Large intestine (tissue), 3 donors: ENCODE results near the gene RAB10. TPM values are rescaled to one million over a fixed set of nuclear protein-coding genes. Genes with fewer than 3 reads are reported as not detected.

Experiments used
- DNase-seq, 2 donors: peaks; one replicate each; pipeline versions ENCODE4 v3.0.0 to v3.0.0-alpha.2; 2013
- H3K27ac ChIP-seq: one replicate; pipeline ENCODE4 v1.5.1; 2013; ENCODE audit warnings: low read length
- H3K27me3 ChIP-seq: 2 replicates; pipeline ENCODE4 v1.6.1; 2013; ENCODE audit warnings: low read length; ENCODE audit not compliant: control insufficient read depth, insufficient read depth
- H3K36me3 ChIP-seq: 2 replicates; pipeline ENCODE4 v1.6.1; 2013; ENCODE audit warnings: low read length; ENCODE audit not compliant: control insufficient read depth, insufficient read depth
- H3K4me1 ChIP-seq: one replicate; pipeline ENCODE4 v1.6.1; 2013; ENCODE audit warnings: low read length; ENCODE audit not compliant: control insufficient read depth, insufficient read depth
- H3K4me3 ChIP-seq: one replicate; pipeline ENCODE4 v1.5.1; 2013; ENCODE audit warnings: low read length
- H3K9me3 ChIP-seq: one replicate; pipeline ENCODE4 v1.6.1; 2013; ENCODE audit warnings: mild to moderate bottlenecking, low read depth, low read length, moderate library complexity; ENCODE audit not compliant: control insufficient read depth
- WGBS: methylation state at CpG from one replicate; pipeline ENCODE4 v1.1.5; 2013; ENCODE audit warnings: low lambda C conversion rate; ENCODE audit not compliant: insufficient coverage; 5-methylcytosine and 5-hydroxymethylcytosine counted together
- polyA plus RNA-seq: library from polyadenylated mRNA; unstranded; fragments of 120-200 nt; gene quantifications from one replicate; pipeline ENCODE4 v1.2.1, GENCODE V29; 2013

The RAB10 gene
- polyA plus RNA-seq, 1 donor: 79.7 TPM

GRCh38 chr2:26033270-26033817 lies 540 bp upstream of the RAB10 start:
- H3K4me1 ChIP-seq: peaks cover 6% of the 10 kb centered on the region
- peaks cover 2% of the 10 kb centered on the region for H3K36me3 ChIP-seq
- peak; percentile 72 to 90 for DNase-seq
- H3K27ac ChIP-seq: peak overlapping the region; percentile 96
- H3K4me3 ChIP-seq: peak overlapping the region; percentile 92
- H3K9me3 ChIP-seq: peaks cover 3% of the 10 kb centered on the region
- H3K27me3 ChIP-seq: no peaks in the 10 kb centered on the region
- WGBS: no CpG with 5 or more reads among the region's 38 CpGs

GRCh38 chr2:26034637-26034992 lies 731 bp downstream of the RAB10 start:
- DNase-seq: no peak

GRCh38 chr2:26035090-26035743 lies 1.3 kb downstream of the RAB10 start:
- DNase-seq: peak in 1 of 2 donors; percentile 38

More at GRCh38 chr2:26034637-26034992, 731 bp downstream of the RAB10 start:
- peaks cover 6% of the 10 kb centered on the region for H3K4me1 ChIP-seq
- H3K27ac ChIP-seq: peak overlapping the region; percentile 96
- H3K9me3 ChIP-seq: peaks cover 3% of the 10 kb centered on the region
- WGBS: 0% methylated on average over 1 of the region's 18 CpGs
- H3K4me3 ChIP-seq: peak overlapping the region; percentile 92
- peaks cover 2% of the 10 kb centered on the region for H3K36me3 ChIP-seq
- no peaks in the 10 kb centered on the region for H3K27me3 ChIP-seq

GRCh38 chr2:26039603-26040323 lies 5.9 kb downstream of the RAB10 start:
- Histone ChIP-seq H3K4me3 (no peak overlapping the region), H3K27ac (no peak overlapping the region), H3K9me3 (no peaks in the 10 kb centered on the region), H3K4me1 (peaks cover 9% of the 10 kb centered on the region), H3K36me3 (peaks cover 4% of the 10 kb centered on the region), H3K27me3 (no peaks in the 10 kb centered on the region)
- 60% methylated on average over 1 of the region's 9 CpGs for WGBS
- DNase-seq: no peak

More at GRCh38 chr2:26035090-26035743, 1.3 kb downstream of the RAB10 start:
- H3K4me1 ChIP-seq: peaks cover 6% of the 10 kb centered on the region
- H3K27ac ChIP-seq: peak overlapping the region; percentile 96
- no peaks in the 10 kb centered on the region for H3K27me3 ChIP-seq
- peaks cover 2% of the 10 kb centered on the region for H3K36me3 ChIP-seq
- WGBS: 0% methylated on average over 2 of the region's 12 CpGs
- H3K4me3 ChIP-seq: peak overlapping the region; percentile 92
- H3K9me3 ChIP-seq: peaks cover 3% of the 10 kb centered on the region

GRCh38 chr2:26043109-26043508 lies 9.2 kb downstream of the RAB10 start:
- WGBS: 100% methylated on average over 1 of the region's 5 CpGs
- DNase-seq: no peak
- no peaks in the 10 kb centered on the region for H3K9me3 ChIP-seq
- H3K4me1 ChIP-seq: peaks cover 6% of the 10 kb centered on the region
- H3K27me3 ChIP-seq: no peaks in the 10 kb centered on the region
- no peak overlapping the region for H3K4me3 ChIP-seq
- peaks cover 7% of the 10 kb centered on the region for H3K36me3 ChIP-seq
- H3K27ac ChIP-seq: no peak overlapping the region

- H3K4me1 ChIP-seq: peaks cover 6% of the 10 kb centered on the region
- peak; percentile 52 to 83 for DNase-seq
- H3K4me3 ChIP-seq: no peak overlapping the region
- H3K9me3 ChIP-seq: no peaks in the 10 kb centered on the region
- 80% methylated on average over 1 of the region's 8 CpGs for WGBS
- peaks cover 7% of the 10 kb centered on the region for H3K36me3 ChIP-seq
- H3K27ac ChIP-seq: peak overlapping the region; percentile 80
- H3K27me3 ChIP-seq: no peaks in the 10 kb centered on the region
Measured at GRCh38 chr2:26043862-26044696, 10.2 kb downstream of the RAB10 start.

- Histone ChIP-seq H3K27me3 (no peaks in the 10 kb centered on the region), H3K9me3 (no peaks in the 10 kb centered on the region), H3K27ac (no peak overlapping the region), H3K36me3 (peaks cover 5% of the 10 kb centered on the region), H3K4me3 (no peak overlapping the region), H3K4me1 (peaks cover 5% of the 10 kb centered on the region)
- no peak for DNase-seq
- WGBS: 100% methylated on average over 1 of the region's 3 CpGs
Measured at GRCh38 chr2:26048791-26049190, 14.9 kb downstream of the RAB10 start.

GRCh38 chr2:26049641-26050040 lies 15.8 kb downstream of the RAB10 start:
- Histone ChIP-seq H3K27ac (no peak overlapping the region), H3K4me1 (no peaks in the 10 kb centered on the region), H3K27me3 (no peaks in the 10 kb centered on the region), H3K36me3 (peaks cover 5% of the 10 kb centered on the region), H3K9me3 (no peaks in the 10 kb centered on the region), H3K4me3 (no peak overlapping the region)
- no CpG with 5 or more reads among the region's 1 CpG for whole genome bisulfite sequencing
- no peak for DNase-seq

- no peaks in the 10 kb centered on the region for H3K27me3 ChIP-seq
- no peak overlapping the region for H3K27ac ChIP-seq
- H3K4me1 ChIP-seq: no peaks in the 10 kb centered on the region
- H3K9me3 ChIP-seq: no peaks in the 10 kb centered on the region
- peaks cover 3% of the 10 kb centered on the region for H3K36me3 ChIP-seq
- no peak for DNase-seq
- H3K4me3 ChIP-seq: no peak overlapping the region
Measured at GRCh38 chr2:26052740-26053139, 18.9 kb downstream of the RAB10 start.
